GM19238 (cell line): ENCODE data around the gene BRK1.
"Not testable (repeated sequence)": the region's sequence is repeated elsewhere in the genome, so short reads cannot be mapped to it uniquely, and the experiment has no call there.

ENCODE experiments used
- DNase-seq: peaks from one replicate; pipeline ENCODE4 v3.0.0; 2011; ENCODE audit warnings: low spot score; ENCODE audit not compliant: insufficient read length

The BRK1 gene

GRCh38 chr3:10115326-10116137, at the start of gene BRK1:
Gene BRK1, plus strand, starts transcription at chr3:10115675. Its CDS starts 27 bp downstream, at chr3:10115702.
- DNase-seq: peak; percentile 98

- DNase-seq: not testable (repeated sequence)
Observed at GRCh38 chr3:10070077-10070476, 45.4 kb upstream of the BRK1 start.

- DNase-seq: no peak
Observed at GRCh38 chr3:10074666-10075065, 40.8 kb upstream of the BRK1 start.

GRCh38 chr3:10081871-10082270, 33.6 kb upstream of the BRK1 start:
- no peak for DNase-seq

- DNase-seq: no peak
Observed at GRCh38 chr3:10085738-10086137, 29.7 kb upstream of the BRK1 start.

GRCh38 chr3:10088256-10088655, 27.2 kb upstream of the BRK1 start:
- no peak for DNase-seq

GRCh38 chr3:10090179-10090578, 25.3 kb upstream of the BRK1 start:
- DNase-seq: no peak

GRCh38 chr3:10090774-10091173, 24.7 kb upstream of the BRK1 start:
- DNase-seq: not testable (repeated sequence)

- DNase-seq: not testable (repeated sequence)
Observed at GRCh38 chr3:10091387-10091786, 24.1 kb upstream of the BRK1 start.

GRCh38 chr3:10093678-10094077, 21.8 kb upstream of the BRK1 start:
- DNase-seq: no peak

- no peak for DNase-seq
Observed at GRCh38 chr3:10099041-10099440, 16.4 kb upstream of the BRK1 start.

GRCh38 chr3:10106919-10107318, 8.6 kb upstream of the BRK1 start:
- no peak for DNase-seq

GRCh38 chr3:10108091-10108490, 7.4 kb upstream of the BRK1 start, which contains the start of gene FANCD2OS:
Gene FANCD2OS, minus strand, starts transcription at chr3:10108255. Its CDS starts 3,481 bp downstream, at chr3:10104774.
- no peak for DNase-seq

GRCh38 chr3:10116138-10116460, 624 bp downstream of the BRK1 start:
- DNase-seq: no peak

GRCh38 chr3:10116928-10117327, 1.5 kb downstream of the BRK1 start:
- no peak for DNase-seq

- no peak for DNase-seq
Observed at GRCh38 chr3:10119376-10119775, 3.9 kb downstream of the BRK1 start.

GRCh38 chr3:10121064-10121463, 5.6 kb downstream of the BRK1 start:
- DNase-seq: no peak

- DNase-seq: no peak
Observed at GRCh38 chr3:10122724-10123123, 7.2 kb downstream of the BRK1 start.

GRCh38 chr3:10135872-10136271, 20.4 kb downstream of the BRK1 start:
- not testable (repeated sequence) for DNase-seq

GRCh38 chr3:10136426-10137005, 21.0 kb downstream of the BRK1 start:
- DNase-seq: no peak

GRCh38 chr3:10137178-10137577, 21.7 kb downstream of the BRK1 start:
- DNase-seq: no peak

GRCh38 chr3:10140996-10141546, 25.6 kb downstream of the BRK1 start:
- no peak for DNase-seq
